B cell (primary cell): ENCODE data around the gene OR51I2. TPM values are rescaled to one million over a fixed set of nuclear protein-coding genes. Genes with fewer than 3 reads are reported as not detected.

Source experiments
- ATAC-seq: fragments of 200-7000 bp; cut with Tn5 transposase; one replicate; pipeline ENCODE4 v1.10.0; 2021; ENCODE audit warnings: low read depth, mild to moderate bottlenecking, moderate number of reproducible peaks, moderate library complexity
- CTCF ChIA-PET: fragments of 350-600 bp; sonication (Branson Sonifier 250); formaldehyde crosslinking; loops from one replicate; lab custom pipeline; 2021; ENCODE audit warnings: antibody characterized with exemption, inconsistent platforms; lab: Charles Lee
- POLR2A ChIA-PET: fragments of 350-600 bp; sonication (Branson Sonifier 250); formaldehyde crosslinking; loops from one replicate; lab custom pipeline; 2021; ENCODE audit warnings: antibody characterized with exemption; lab: Charles Lee
- DNase-seq: peaks from one replicate; pipeline ENCODE4 v3.0.0; 2013
- H2AFZ ChIP-seq: 2 replicates; pipeline ENCODE4 v1.6.1; 2012; ENCODE audit warnings: mild to moderate bottlenecking, low read depth, low read length; ENCODE audit not compliant: insufficient read depth, poor library complexity, severe bottlenecking
- H3K27ac ChIP-seq, 2 donors: 1 replicate in 1 of 2; 2 replicates in 1 of 2; pipeline ENCODE4 v1.5.1; 2012 to 2013; ENCODE audit warnings: low read length in 2 of 2, mild to moderate bottlenecking in 2 of 2, moderate library complexity in 1 of 2
- H3K27me3 ChIP-seq, 4 experiments: fragments of 200-600 bp in 1 of 4; sonication (generic) in 1 of 4; replicated peaks in 1 of 4; 1 replicate in 2 of 4; 2 replicates in 2 of 4; pipeline versions ENCODE4 v1.6.1 to v1.7.0; 2013 to 2016; ENCODE audit warnings: low read length in 3 of 4, mild to moderate bottlenecking in 2 of 4, mixed read lengths in 1 of 4, moderate library complexity in 1 of 4; ENCODE audit not compliant: insufficient read depth in 4 of 4, control insufficient read depth in 3 of 4; ENCODE audit errors: control extremely low read depth in 1 of 4
- H3K36me3 ChIP-seq, 2 experiments: replicated peaks in 1 of 2; 1 replicate in 1 of 2; 2 replicates in 1 of 2; pipeline versions ENCODE4 v1.6.1 to v1.7.1; 2013; ENCODE audit warnings: low read length in 1 of 2; ENCODE audit not compliant: insufficient read depth in 2 of 2, control insufficient read depth in 1 of 2; ENCODE audit errors: control extremely low read depth in 1 of 2, extremely low read depth in 1 of 2
- H3K4me1 ChIP-seq, 2 donors: fragments of 200-600 bp in 1 of 2; sonication (generic) in 1 of 2; 1 replicate in 1 of 2; 2 replicates in 1 of 2; pipeline versions ENCODE4 v1.5.1 to v1.6.1; 2013 to 2017; ENCODE audit warnings: low read length in 2 of 2; ENCODE audit not compliant: control insufficient read depth in 2 of 2, insufficient read depth in 2 of 2
- H3K4me2 ChIP-seq: replicated peaks from 2 replicates; pipeline ENCODE3; 2012; ENCODE audit warnings: mild to moderate bottlenecking, low read depth, low read length; ENCODE audit not compliant: poor library complexity, severe bottlenecking
- H3K4me3 ChIP-seq, 5 experiments: fragments of 200-600 bp in 1 of 5; sonication (generic) in 1 of 5; 1 replicate in 3 of 5; 2 replicates in 2 of 5; pipeline versions ENCODE4 v1.5.1 to v1.7.0; 2011 to 2016; ENCODE audit warnings: low read length in 4 of 5, mild to moderate bottlenecking in 4 of 5, low read depth in 2 of 5, control low read depth in 1 of 5, moderate library complexity in 1 of 5; ENCODE audit not compliant: insufficient read depth in 1 of 5; ENCODE audit errors: control extremely low read depth in 1 of 5, extremely low read depth in 1 of 5
- H3K79me2 ChIP-seq: fragments of 200-600 bp; sonication (generic); one replicate; pipeline ENCODE4 v1.6.0; 2016; ENCODE audit warnings: low read length; ENCODE audit not compliant: control insufficient read depth, insufficient read depth
- H3K9ac ChIP-seq: fragments of 200-600 bp; sonication (generic); 2 replicates; pipeline ENCODE4 v1.6.1; 2017; ENCODE audit warnings: mild to moderate bottlenecking, low read length, moderate library complexity
- H3K9me3 ChIP-seq, 3 donors: one replicate each; pipeline versions ENCODE4 v1.6.1 to v1.7.1; 2013; ENCODE audit warnings: low read length in 2 of 3; ENCODE audit not compliant: control insufficient read depth in 2 of 3, insufficient read depth in 1 of 3; ENCODE audit errors: control extremely low read depth in 1 of 3
- H4K20me1 ChIP-seq: 2 replicates; pipeline ENCODE4 v1.6.0; 2012; ENCODE audit warnings: mild to moderate bottlenecking, low read length; ENCODE audit not compliant: insufficient read depth, control insufficient read depth, poor library complexity, severe bottlenecking
- H3K27ac Mint-ChIP-seq: one replicate; pipeline ENCODE4 v1.8.0; 2021; ENCODE audit warnings: mixed read lengths
- H3K27me3 Mint-ChIP-seq: one replicate; pipeline ENCODE4 v1.8.0; 2021; ENCODE audit warnings: mixed read lengths
- H3K4me1 Mint-ChIP-seq: one replicate; pipeline ENCODE4 v1.8.0; 2021; ENCODE audit warnings: mixed read lengths
- H3K4me3 Mint-ChIP-seq: one replicate; pipeline ENCODE4 v1.8.0; 2021; ENCODE audit warnings: mixed read lengths
- H3K9me3 Mint-ChIP-seq: one replicate; pipeline ENCODE4 v1.8.0; 2022; ENCODE audit warnings: mixed read lengths; ENCODE audit not compliant: insufficient read depth
- CTCF ChIP-seq: fragments of 200-600 bp; IDR thresholded peaks from one replicate; pipeline ENCODE4 v1.8.0; 2022; ENCODE audit warnings: antibody characterized with exemption, mild to moderate bottlenecking
- EZH2 ChIP-seq: IDR thresholded peaks from 2 replicates; pipeline ENCODE4 v1.6.1; 2012; ENCODE audit warnings: borderline replicate concordance, low read depth, mild to moderate bottlenecking, moderate library complexity, low read length; ENCODE audit not compliant: insufficient read depth, poor library complexity, severe bottlenecking
- WGBS: methylation state at CpG from one replicate; pipeline ENCODE4 v1.1.5; 2013; ENCODE audit warnings: missing lambda C conversion rate; ENCODE audit not compliant: insufficient coverage; 5-methylcytosine and 5-hydroxymethylcytosine counted together
- intact Hi-C: fragments of 100-400 bp; cut with micrococcal nuclease; formaldehyde crosslinking; loops from one replicate; pipeline ENCODE4 v1.10.0; 2022
- polyA plus RNA-seq: library from polyadenylated mRNA; depleted of rRNA; stranded (reverse); fragments of >200 nt; gene quantifications from 2 replicates; pipeline ENCODE4 v1.2.3, GENCODE V29; 2012
- total RNA-seq, 2 donors: library from RNA; stranded (reverse); fragments of 120-200 nt in 1 of 2; gene quantifications; 1 replicate in 1 of 2; 2 replicates in 1 of 2; pipeline versions ENCODE4 v1.2.3 to v1.2.4, GENCODE V29; 2013 to 2022

OR51I2 gene
- total and polyA plus RNA-seq, 2 donors (not counting 1 experiment from before 2014, with no cell fraction given): not detected

GRCh38 chr11:5500393-5500801 lies 51.3 kb downstream of the OR51I2 start:
- 72% methylated on average over 5 of the region's 6 CpGs for WGBS

GRCh38 chr11:5504403-5504921 lies 55.3 kb downstream of the OR51I2 start:
- Mint-ChIP-seq H3K27me3 (peaks cover 24% of the 10 kb centered on the region), H3K9me3 (no peaks in the 10 kb centered on the region), H3K4me1 (no peaks in the 10 kb centered on the region), H3K4me3 (no peak overlapping the region), H3K27ac (no peak overlapping the region)
- no peaks in the 10 kb centered on the region for H3K79me2 ChIP-seq
- no peak for DNase-seq
- CTCF ChIA-PET: interaction anchor here (1.6 kb wide), 1 partner anchor 28 kb away, joined by 4 read pairs; no protein-coding TSS in a partner anchor
- no peak overlapping the region for H3K27ac ChIP-seq
- intact Hi-C loops: no loop called here
- H3K27me3 ChIP-seq: no peaks in the 10 kb centered on the region
- no peak for ATAC-seq
- H3K9me3 ChIP-seq: no peaks in the 10 kb centered on the region
- no peaks in the 10 kb centered on the region for H4K20me1 ChIP-seq
- no peaks in the 10 kb centered on the region for H3K36me3 ChIP-seq
- H2AFZ ChIP-seq: no peak overlapping the region
- H3K4me3 ChIP-seq: no peak overlapping the region
- WGBS: 83% methylated on average over 1 of the region's 2 CpGs
- POLR2A ChIA-PET: no interaction called here
- H3K4me2 ChIP-seq: no peak overlapping the region
- no peak for TF ChIP-seq EZH2
- H3K4me1 ChIP-seq: no peaks in the 10 kb centered on the region
- H3K9ac ChIP-seq: no peak overlapping the region

More at GRCh38 chr11:5500393-5500801, 51.3 kb downstream of the OR51I2 start:
- Histone ChIP-seq H3K36me3 (no peaks in the 10 kb centered on the region), H3K79me2 (no peaks in the 10 kb centered on the region), H3K27me3 (no peaks in the 10 kb centered on the region), H3K4me2 (no peak overlapping the region), H3K9me3 (no peaks in the 10 kb centered on the region), H3K9ac (no peak overlapping the region), H2AFZ (no peak overlapping the region), H3K27ac (no peak overlapping the region), H4K20me1 (no peaks in the 10 kb centered on the region), H3K4me1 (no peaks in the 10 kb centered on the region), H3K4me3 (no peak overlapping the region)
- intact Hi-C loops: no loop called here
- H3K4me1 Mint-ChIP-seq: no peaks in the 10 kb centered on the region
- ATAC-seq (no peak), DNase-seq (no peak)
- no peaks in the 10 kb centered on the region for H3K9me3 Mint-ChIP-seq
- no peak overlapping the region for H3K27ac Mint-ChIP-seq
- TF ChIP-seq CTCF (no peak), EZH2 (no peak)
- ChIA-PET POLR2A (no interaction called here), CTCF (no interaction called here)
- no peak overlapping the region for H3K4me3 Mint-ChIP-seq
- peaks cover 14% of the 10 kb centered on the region for H3K27me3 Mint-ChIP-seq
